Upper lobe of left lung (tissue), 6 donors: ENCODE measurements around the gene ITPR2. TPM values are rescaled to one million over a fixed set of nuclear protein-coding genes. Genes with fewer than 3 reads are reported as not detected.

ENCODE experiments used
- ATAC-seq, 2 donors: fragments of 200-7000 bp; cut with Tn5 transposase; one replicate each; pipeline ENCODE4 v1.9.1; 2022; ENCODE audit warnings: mild to moderate bottlenecking in 2 of 2, moderate library complexity in 2 of 2; ENCODE audit not compliant: low FRiP score in 2 of 2
- DNase-seq, 2 donors: peaks; one replicate each; pipeline ENCODE4 v3.0.0-alpha.2; 2019 to 2020
- H3K27ac ChIP-seq, 4 donors: fragments of 200-600 bp; sonication (generic); one replicate each; pipeline ENCODE4 v1.5.1; 2016 to 2019
- H3K27me3 ChIP-seq, 4 donors: fragments of 200-600 bp; sonication (generic); one replicate each; pipeline ENCODE4 v1.5.1; 2017 to 2019
- H3K36me3 ChIP-seq, 4 donors: fragments of 200-600 bp; sonication (generic); one replicate each; pipeline ENCODE4 v1.5.1; 2016 to 2019
- H3K4me1 ChIP-seq, 4 donors: fragments of 200-600 bp; sonication (generic); one replicate each; pipeline ENCODE4 v1.5.1; 2018 to 2019
- H3K4me3 ChIP-seq, 4 donors: fragments of 200-600 bp; sonication (generic); one replicate each; pipeline ENCODE4 v1.5.1; 2017 to 2019; ENCODE audit warnings: mild to moderate bottlenecking in 2 of 4, moderate library complexity in 1 of 4
- H3K9me3 ChIP-seq, 4 donors: fragments of 200-600 bp; sonication (generic); one replicate each; pipeline ENCODE4 v1.5.1; 2018 to 2019
- CTCF ChIP-seq, 6 experiments: fragments of 450-650 bp in 4 of 6; fragments of 200-600 bp in 2 of 6; sonication (generic) in 2 of 6; IDR thresholded peaks; one replicate each; pipeline ENCODE4 v1.5.1; 2016 to 2019; ENCODE audit warnings: antibody characterized with exemption in 6 of 6
- EP300 ChIP-seq, 4 donors: sonication (generic); formaldehyde crosslinking; IDR thresholded peaks; one replicate each; pipeline ENCODE4 v1.5.1; 2017; ENCODE audit warnings: antibody characterized with exemption in 4 of 4, control low read depth in 2 of 4
- POLR2A ChIP-seq, 4 donors: fragments of 450-650 bp; IDR thresholded peaks; one replicate each; pipeline ENCODE4 v1.5.1; 2016 to 2017; ENCODE audit warnings: antibody characterized with exemption in 4 of 4, mild to moderate bottlenecking in 2 of 4
- POLR2AphosphoS5 ChIP-seq, 2 donors: sonication (generic); formaldehyde crosslinking; IDR thresholded peaks; one replicate each; pipeline ENCODE4 v1.5.1; 2017; ENCODE audit warnings: antibody characterized with exemption in 2 of 2
- WGBS, 2 donors: methylation state at CpG; one replicate each; pipeline ENCODE4 v1.1.5; 2017 to 2018; 5-methylcytosine and 5-hydroxymethylcytosine counted together
- total RNA-seq, 6 donors: library from RNA; depleted of rRNA in 4 of 6; stranded (reverse); fragments of >200 nt in 4 of 6; gene quantifications; one replicate each; pipeline versions ENCODE4 v1.1.0 to v1.2.1, GENCODE V29; 2016 to 2021
- donor health status: DM: no; HTN: no; CAD: no; lungs with moderate emphysema.
- donor health status: DM: no; HTN: yes; CAD: no; lungs with severe emphysema.

ITPR2 gene
- total RNA-seq, 6 donors from 2014 or later = 35.5 to 115 (median 45.0) TPM

GRCh38 chr12:26612203-26612602 is 220.8 kb downstream of the ITPR2 start:
- Histone ChIP-seq H3K27ac (no peak overlapping the region), H3K36me3 (no peaks in the 10 kb centered on the region), H3K9me3 (no peaks in the 10 kb centered on the region), H3K4me3 (no peak overlapping the region), H3K4me1 (no peaks in the 10 kb centered on the region), H3K27me3 (no peaks in the 10 kb centered on the region)
- TF ChIP-seq POLR2A (IDR thresholded peaks at IDR 0.05) (no peak), CTCF (IDR thresholded peaks at IDR 0.05) (no peak), POLR2AphosphoS5 (IDR thresholded peaks at IDR 0.05) (no peak), EP300 (IDR thresholded peaks at IDR 0.05) (no peak)
- 63 to 83% methylated on average over 2 of the region's 2 CpGs for WGBS, 2 donors
- DNase-seq (no peak), ATAC-seq (no peak)

GRCh38 chr12:26611598-26611997 is 221.4 kb downstream of the ITPR2 start:
- no peak overlapping the region for H3K27ac ChIP-seq
- H3K36me3 ChIP-seq = no peaks in the 10 kb centered on the region
- WGBS, 2 donors = 92 to 97% methylated on average over 6 of the region's 6 CpGs
- H3K27me3 ChIP-seq = no peaks in the 10 kb centered on the region
- no peaks in the 10 kb centered on the region for H3K4me1 ChIP-seq
- H3K9me3 ChIP-seq = no peaks in the 10 kb centered on the region
- DNase-seq = no peak
- no peak for TF ChIP-seq EP300 (IDR thresholded peaks at IDR 0.05)
- TF ChIP-seq POLR2AphosphoS5 (IDR thresholded peaks at IDR 0.05) = no peak
- TF ChIP-seq CTCF (IDR thresholded peaks at IDR 0.05) = no peak
- no peak for TF ChIP-seq POLR2A (IDR thresholded peaks at IDR 0.05)
- H3K4me3 ChIP-seq = no peak overlapping the region
- ATAC-seq = no peak

GRCh38 chr12:26610774-26611173 is 222.2 kb downstream of the ITPR2 start:
- TF ChIP-seq CTCF (IDR thresholded peaks at IDR 0.05) = no peak
- TF ChIP-seq EP300 (IDR thresholded peaks at IDR 0.05) = no peak
- TF ChIP-seq POLR2A (IDR thresholded peaks at IDR 0.05) = no peak
- TF ChIP-seq POLR2AphosphoS5 (IDR thresholded peaks at IDR 0.05) = no peak
- H3K4me1 ChIP-seq = no peaks in the 10 kb centered on the region
- no peak for ATAC-seq
- H3K27me3 ChIP-seq = no peaks in the 10 kb centered on the region
- no peak for DNase-seq
- H3K9me3 ChIP-seq = no peaks in the 10 kb centered on the region
- no peak overlapping the region for H3K4me3 ChIP-seq
- 91 to 96% methylated on average over 5 to 8 of the region's 8 CpGs for WGBS, 2 donors
- no peak overlapping the region for H3K27ac ChIP-seq
- no peaks in the 10 kb centered on the region for H3K36me3 ChIP-seq

DNA sequence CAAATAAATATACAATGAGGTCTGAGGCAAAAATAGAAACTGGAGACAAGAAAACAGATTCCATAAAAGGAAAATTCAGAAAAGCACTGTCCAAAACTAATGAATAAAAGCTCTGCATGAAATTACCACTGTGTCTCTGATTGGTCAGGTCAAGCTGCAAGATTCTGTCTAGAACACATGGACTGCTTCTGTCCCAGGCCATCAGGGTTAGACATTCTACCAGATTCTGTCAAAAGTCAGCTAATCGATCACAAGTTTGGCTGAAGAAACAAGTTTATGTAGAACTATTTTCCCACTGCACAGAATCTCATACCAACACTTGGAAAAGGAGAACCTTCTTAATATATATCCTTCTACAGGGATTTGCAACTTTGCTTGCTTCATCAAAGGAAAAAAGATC is 223.0 kb downstream of the ITPR2 start:
- ATAC-seq (no peak), DNase-seq (no peak)
- TF ChIP-seq POLR2A (IDR thresholded peaks at IDR 0.05) = no peak
- no peak for TF ChIP-seq EP300 (IDR thresholded peaks at IDR 0.05)
- TF ChIP-seq POLR2AphosphoS5 (IDR thresholded peaks at IDR 0.05) = no peak
- TF ChIP-seq CTCF (IDR thresholded peaks at IDR 0.05) = no peak
- H3K27me3 ChIP-seq = no peaks in the 10 kb centered on the region
- H3K27ac ChIP-seq = no peak overlapping the region
- H3K9me3 ChIP-seq = no peaks in the 10 kb centered on the region
- no peaks in the 10 kb centered on the region for H3K4me1 ChIP-seq
- no peak overlapping the region for H3K4me3 ChIP-seq
- WGBS, 2 donors = 77 to 86% methylated on average over 1 of the region's 1 CpG
- H3K36me3 ChIP-seq = no peaks in the 10 kb centered on the region

GRCh38 chr12:26608706-26609105 is 224.3 kb downstream of the ITPR2 start:
- Histone ChIP-seq H3K27me3 (no peaks in the 10 kb centered on the region), H3K4me3 (no peak overlapping the region), H3K4me1 (no peaks in the 10 kb centered on the region), H3K9me3 (no peaks in the 10 kb centered on the region), H3K27ac (no peak overlapping the region), H3K36me3 (no peaks in the 10 kb centered on the region)
- TF ChIP-seq EP300 (IDR thresholded peaks at IDR 0.05) (no peak), CTCF (IDR thresholded peaks at IDR 0.05) (no peak), POLR2A (IDR thresholded peaks at IDR 0.05) (no peak), POLR2AphosphoS5 (IDR thresholded peaks at IDR 0.05) (no peak)
- WGBS, 2 donors = 77% methylated on average over 2 of the region's 2 CpGs
- DNase-seq = no peak
- no peak for ATAC-seq
